Non-pigmented ciliary epithelial cell (primary cell): ENCODE measurements around the gene PPP1R13L.
"Not testable (repeated sequence)": the region's sequence is repeated elsewhere in the genome, so short reads cannot be mapped to it uniquely, and the experiment has no call there.

Experiments
- DNase-seq: peaks from one replicate; pipeline ENCODE4 v3.0.0-alpha.2; 2010; ENCODE audit warnings: low read depth

Gene PPP1R13L

GRCh38 chr19:45345506-45345860 is 59.4 kb downstream of the PPP1R13L start:
- DNase-seq: no peak

- no peak for DNase-seq
Measured at GRCh38 chr19:45344621-45345505, 60.0 kb downstream of the PPP1R13L start.

- DNase-seq: no peak
Measured at GRCh38 chr19:45342911-45343310, 62.0 kb downstream of the PPP1R13L start.

- DNase-seq: no peak
Measured at GRCh38 chr19:45340899-45341453, 63.9 kb downstream of the PPP1R13L start.

GRCh38 chr19:45340232-45340898 is 64.5 kb downstream of the PPP1R13L start, which contains the start of gene KLC3:
Gene KLC3, plus strand, starts transcription at chr19:45340750. Its CDS starts 4,792 bp downstream, at chr19:45345542.
- DNase-seq: no peak

- DNase-seq: no peak
Measured at GRCh38 chr19:45339629-45340028, 65.2 kb downstream of the PPP1R13L start.

DNA sequence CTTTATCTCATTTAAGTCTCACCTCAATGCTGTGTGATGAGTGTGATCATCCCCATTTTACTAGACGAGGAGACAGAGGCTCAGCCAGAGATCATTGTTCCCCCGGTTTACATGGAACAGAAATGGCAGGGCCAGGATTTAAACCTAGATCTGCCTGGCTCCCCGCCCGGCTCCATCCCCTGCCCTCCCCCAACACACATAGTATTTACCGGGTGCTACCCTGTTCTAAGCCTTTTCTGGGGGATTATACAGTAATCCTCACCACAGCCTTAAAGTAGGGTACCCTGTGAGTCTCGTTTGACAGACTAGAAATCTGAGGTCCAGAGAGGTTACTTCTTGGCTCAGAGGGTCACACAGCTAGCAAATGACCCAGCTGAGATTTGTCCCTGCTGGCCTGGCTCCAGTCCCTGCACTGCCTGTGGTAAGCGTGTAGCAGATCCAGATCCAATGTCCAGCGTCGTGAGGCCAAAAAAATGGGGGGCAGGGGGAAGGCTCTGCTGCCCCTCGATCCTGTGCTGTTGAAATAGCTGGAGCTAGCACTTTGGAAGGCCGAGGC is 68.1 kb downstream of the PPP1R13L start:
- DNase-seq: no peak

- DNase-seq: not testable (repeated sequence)
Measured at GRCh38 chr19:45334881-45335280, 70.0 kb downstream of the PPP1R13L start.

DNA sequence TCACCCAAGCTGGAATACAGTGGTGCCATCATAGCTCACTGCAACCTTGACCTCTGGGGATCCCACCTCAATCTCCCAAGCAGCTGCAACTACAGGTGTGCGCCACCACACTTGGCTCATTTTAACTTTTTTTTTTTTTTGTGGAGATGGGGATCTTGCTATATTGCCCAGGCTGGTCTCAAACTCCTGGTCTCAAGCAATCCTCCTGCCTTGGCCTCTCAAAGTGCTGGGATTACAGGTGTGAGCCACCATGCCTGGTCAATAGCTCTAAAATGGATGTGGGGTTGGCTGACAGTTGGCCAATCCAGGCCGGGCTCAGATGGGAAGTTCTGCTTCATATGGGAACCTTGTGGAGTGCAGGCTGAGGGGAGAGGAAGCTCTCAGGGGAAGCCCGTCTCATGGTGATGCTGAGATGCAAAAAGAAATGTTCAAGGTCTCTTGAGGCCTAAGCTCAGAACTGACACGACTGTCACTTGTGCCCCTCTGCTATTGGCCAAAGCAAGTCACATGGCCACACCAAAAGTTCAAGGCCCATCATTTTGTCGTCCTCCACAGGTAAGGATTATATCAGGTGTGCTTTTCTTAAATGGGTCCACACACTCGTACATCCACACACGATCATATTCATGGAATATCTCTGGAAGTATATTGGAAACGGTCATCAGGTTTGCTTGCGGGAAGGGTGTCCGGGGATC is 71.1 kb downstream of the PPP1R13L start:
- no peak for DNase-seq

- no peak for DNase-seq
Measured at GRCh38 chr19:45331411-45331810, 73.5 kb downstream of the PPP1R13L start.
